Femur (tissue), 1 donor: Measurements from ENCODE around the gene CNTNAP3B.
"Not testable (repeated sequence)": the region's sequence is repeated elsewhere in the genome, so short reads cannot be mapped to it uniquely, and the experiment has no call there.

Source experiments
- DNase-seq: peaks from one replicate; pipeline ENCODE4 v3.0.0-alpha.2; 2017

CNTNAP3B gene

GRCh38 chr9:41974906-41975305 is 154.3 kb downstream of the CNTNAP3B start:
- DNase-seq = not testable (repeated sequence)

- not testable (repeated sequence) for DNase-seq
Measured at GRCh38 chr9:41953007-41953406, 176.2 kb downstream of the CNTNAP3B start.

- DNase-seq = not testable (repeated sequence)
Measured at GRCh38 chr9:41941738-41942137, 187.5 kb downstream of the CNTNAP3B start.

GRCh38 chr9:41938143-41938542 is 191.1 kb downstream of the CNTNAP3B start:
- not testable (repeated sequence) for DNase-seq

GRCh38 chr9:41935727-41936126 is 193.5 kb downstream of the CNTNAP3B start:
- DNase-seq = not testable (repeated sequence)

GRCh38 chr9:41929172-41929571 is 200.1 kb downstream of the CNTNAP3B start:
- DNase-seq = not testable (repeated sequence)

- DNase-seq = not testable (repeated sequence)
Measured at GRCh38 chr9:41917374-41917773, 211.9 kb downstream of the CNTNAP3B start.

GRCh38 chr9:41905488-41905887 is 223.7 kb downstream of the CNTNAP3B start:
- not testable (repeated sequence) for DNase-seq

GRCh38 chr9:41902762-41903161 is 226.5 kb downstream of the CNTNAP3B start:
- DNase-seq = not testable (repeated sequence)

- DNase-seq = not testable (repeated sequence)
Measured at GRCh38 chr9:41898720-41899343, 230.4 kb downstream of the CNTNAP3B start.

GRCh38 chr9:41874557-41874956 is 254.7 kb downstream of the CNTNAP3B start:
- DNase-seq = not testable (repeated sequence)

- not testable (repeated sequence) for DNase-seq
Measured at GRCh38 chr9:41855422-41855821, 273.8 kb downstream of the CNTNAP3B start.

- DNase-seq = not testable (repeated sequence)
Measured at GRCh38 chr9:41851848-41852740, 277.1 kb downstream of the CNTNAP3B start.

- not testable (repeated sequence) for DNase-seq
Measured at GRCh38 chr9:41847829-41848228, 281.4 kb downstream of the CNTNAP3B start.
